ENCODE results near the gene WWC2. TPM values are rescaled to one million over a fixed set of nuclear protein-coding genes. Genes with fewer than 3 reads are reported as not detected.

The WWC2 gene
- total RNA-seq, 1 experiment from 2014 or later = 80.3 TPM

- no peak for DNase-seq (ENCODE audit: low read depth, low spot score)
- Histone ChIP-seq H3K27ac (ENCODE audit: low read length) (no peak overlapping the region), H3K27me3 (ENCODE audit: control insufficient read depth, insufficient read depth, low read length) (no peaks in the 10 kb centered on the region), H3K4me1 (ENCODE audit: control insufficient read depth, insufficient read depth, low read length) (peaks cover 58% of the 10 kb centered on the region), H3K4me3 (ENCODE audit: low read depth in 2 of 2, low read length in 2 of 2) (no peak overlapping the region), H3K9me3 (ENCODE audit: control insufficient read depth, insufficient read depth, low read depth, low read length) (no peaks in the 10 kb centered on the region), H3K36me3 (ENCODE audit: control insufficient read depth, insufficient read depth, low read length) (no peaks in the 10 kb centered on the region)
- POLR2A ChIA-PET = no interaction called here
- TF ChIP-seq, protein P1, sequence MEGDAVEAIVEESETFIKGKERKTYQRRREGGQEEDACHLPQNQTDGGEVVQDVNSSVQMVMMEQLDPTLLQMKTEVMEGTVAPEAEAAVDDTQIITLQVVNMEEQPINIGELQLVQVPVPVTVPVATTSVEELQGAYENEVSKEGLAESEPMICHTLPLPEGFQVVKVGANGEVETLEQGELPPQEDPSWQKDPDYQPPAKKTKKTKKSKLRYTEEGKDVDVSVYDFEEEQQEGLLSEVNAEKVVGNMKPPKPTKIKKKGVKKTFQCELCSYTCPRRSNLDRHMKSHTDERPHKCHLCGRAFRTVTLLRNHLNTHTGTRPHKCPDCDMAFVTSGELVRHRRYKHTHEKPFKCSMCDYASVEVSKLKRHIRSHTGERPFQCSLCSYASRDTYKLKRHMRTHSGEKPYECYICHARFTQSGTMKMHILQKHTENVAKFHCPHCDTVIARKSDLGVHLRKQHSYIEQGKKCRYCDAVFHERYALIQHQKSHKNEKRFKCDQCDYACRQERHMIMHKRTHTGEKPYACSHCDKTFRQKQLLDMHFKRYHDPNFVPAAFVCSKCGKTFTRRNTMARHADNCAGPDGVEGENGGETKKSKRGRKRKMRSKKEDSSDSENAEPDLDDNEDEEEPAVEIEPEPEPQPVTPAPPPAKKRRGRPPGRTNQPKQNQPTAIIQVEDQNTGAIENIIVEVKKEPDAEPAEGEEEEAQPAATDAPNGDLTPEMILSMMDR (IDR thresholded peaks at IDR 0.05) = no peak
- no peak for TF ChIP-seq SIN3A (IDR thresholded peaks at IDR 0.05; ENCODE audit: borderline replicate concordance, insufficient read depth, low read depth, low read length)
- no peak for TF ChIP-seq POLR2AphosphoS5 (IDR thresholded peaks at IDR 0.05; ENCODE audit: low read depth, low read length)
- TF ChIP-seq REST (IDR thresholded peaks at IDR 0.05; ENCODE audit: insufficient read depth in 1 of 2, low read depth in 2 of 2, low read length in 1 of 2) = no peak
- no peak for TF ChIP-seq TCF7L2 (IDR thresholded peaks at IDR 0.05; ENCODE audit: low read depth, low read length)
- BruUV-seq (replicated peaks) = no TSS peak
- intact Hi-C loops (cut with micrococcal nuclease; ENCODE audit: unreplicated experiment) = no loop called here
- CTCF ChIA-PET = no interaction called here
- in situ Hi-C loops (cut with HindIII; ENCODE audit: low pct_unique_long_range_greater_than_20kb, low sequenced_read_pairs) = no loop called here
- no peak for ATAC-seq
Observed at GRCh38 chr4:183141997-183142396, 42.9 kb downstream of the WWC2 start.

GRCh38 chr4:183142571-183143550, 43.8 kb downstream of the WWC2 start:
- ATAC-seq = no peak
- H3K27ac ChIP-seq (ENCODE audit: low read length) = peak overlapping the region; percentile 48; the same call in 1 of the 2 replicates
- ChIA-PET POLR2A (no interaction called here), CTCF (no interaction called here)
- H3K4me1 ChIP-seq (ENCODE audit: control insufficient read depth, insufficient read depth, low read length) = peaks cover 59% of the 10 kb centered on the region
- H3K27me3 ChIP-seq (ENCODE audit: control insufficient read depth, insufficient read depth, low read length) = no peaks in the 10 kb centered on the region
- no peaks in the 10 kb centered on the region for H3K9me3 ChIP-seq (ENCODE audit: control insufficient read depth, insufficient read depth, low read depth, low read length)
- intact Hi-C loops (cut with micrococcal nuclease; ENCODE audit: unreplicated experiment) (no loop called here), in situ Hi-C loops (cut with HindIII; ENCODE audit: low pct_unique_long_range_greater_than_20kb, low sequenced_read_pairs) (no loop called here)
- BruUV-seq (replicated peaks) = no TSS peak
- TF ChIP-seq, protein P1 (IDR thresholded peaks at IDR 0.05) = no peak
- TF ChIP-seq REST (IDR thresholded peaks at IDR 0.05; ENCODE audit: insufficient read depth in 1 of 2, low read depth in 2 of 2, low read length in 1 of 2) = no peak
- no peak for TF ChIP-seq TCF7L2 (IDR thresholded peaks at IDR 0.05; ENCODE audit: low read depth, low read length)
- TF ChIP-seq POLR2AphosphoS5 (IDR thresholded peaks at IDR 0.05; ENCODE audit: low read depth, low read length) = no peak
- TF ChIP-seq SIN3A (IDR thresholded peaks at IDR 0.05; ENCODE audit: borderline replicate concordance, insufficient read depth, low read depth, low read length) = no peak
- no peak for DNase-seq (ENCODE audit: low read depth, low spot score)
- H3K4me3 ChIP-seq (ENCODE audit: low read depth in 2 of 2, low read length in 2 of 2) = no peak overlapping the region
- H3K36me3 ChIP-seq (ENCODE audit: control insufficient read depth, insufficient read depth, low read length) = no peaks in the 10 kb centered on the region
